ENCODE data around the gene PPIP5K1. TPM values are rescaled to one million over a fixed set of nuclear protein-coding genes. Genes with fewer than 3 reads are reported as not detected.

PPIP5K1 gene
- total RNA-seq, 1 donor from 2014 or later = 12.8 TPM

GRCh38 chr15:43517354-43518196 lies 72.4 kb downstream of the PPIP5K1 start, which contains the start of gene MAP1A:
Gene MAP1A, plus strand, starts transcription at chr15:43517608. Its CDS starts 3,866 bp downstream, at chr15:43521474.
- H3K9me3 ChIP-seq (replicated peaks) = no peaks in the 10 kb centered on the region
- no peak for TF ChIP-seq CTCF (IDR thresholded peaks at IDR 0.05; ENCODE audit: borderline replicate concordance)
- peak within 1 kb of the TSS; percentile 66 for H3K4me3 ChIP-seq
- H3K4me1 ChIP-seq = peaks cover 58% of the 10 kb centered on the region
- intact Hi-C loops (cut with micrococcal nuclease) = no loop called here
- peak; percentile 61 for DNase-seq
- peak within 1 kb of the TSS; percentile 80 for H3K27ac ChIP-seq (replicated peaks)
- peaks cover 22% of the 10 kb centered on the region for H3K36me3 ChIP-seq
- H3K27me3 ChIP-seq (ENCODE audit: low read depth) = peaks cover 8% of the 10 kb centered on the region

GRCh38 chr15:43516801-43517353 lies 73.1 kb downstream of the PPIP5K1 start:
- intact Hi-C loops (cut with micrococcal nuclease) = no loop called here
- Histone ChIP-seq H3K4me3 (peak overlapping the region; percentile 66), H3K36me3 (peaks cover 15% of the 10 kb centered on the region), H3K4me1 (peaks cover 61% of the 10 kb centered on the region), H3K27ac (replicated peaks) (peak overlapping the region; percentile 80), H3K9me3 (replicated peaks) (no peaks in the 10 kb centered on the region), H3K27me3 (ENCODE audit: low read depth) (peaks cover 8% of the 10 kb centered on the region)
- no peak for TF ChIP-seq CTCF (IDR thresholded peaks at IDR 0.05; ENCODE audit: borderline replicate concordance)
- DNase-seq = no peak

GRCh38 chr15:43516185-43516584 lies 73.8 kb downstream of the PPIP5K1 start:
- peak; percentile 57 for DNase-seq
- intact Hi-C loops (cut with micrococcal nuclease) = no loop called here
- no peaks in the 10 kb centered on the region for H3K9me3 ChIP-seq (replicated peaks)
- H3K27me3 ChIP-seq (ENCODE audit: low read depth) = peaks cover 8% of the 10 kb centered on the region
- H3K4me1 ChIP-seq = peaks cover 68% of the 10 kb centered on the region
- no peak for TF ChIP-seq CTCF (IDR thresholded peaks at IDR 0.05; ENCODE audit: borderline replicate concordance)
- H3K36me3 ChIP-seq = peaks cover 8% of the 10 kb centered on the region
- H3K27ac ChIP-seq (replicated peaks) = peak overlapping the region; percentile 80
- peak overlapping the region; percentile 66 for H3K4me3 ChIP-seq

GRCh38 chr15:43515741-43516140 lies 74.3 kb downstream of the PPIP5K1 start:
- H3K4me3 ChIP-seq = peak overlapping the region; percentile 66
- peaks cover 3% of the 10 kb centered on the region for H3K36me3 ChIP-seq
- H3K4me1 ChIP-seq = peaks cover 72% of the 10 kb centered on the region
- no peak for TF ChIP-seq CTCF (IDR thresholded peaks at IDR 0.05; ENCODE audit: borderline replicate concordance)
- intact Hi-C loops (cut with micrococcal nuclease) = no loop called here
- peak overlapping the region; percentile 80 for H3K27ac ChIP-seq (replicated peaks)
- no peak for DNase-seq
- H3K9me3 ChIP-seq (replicated peaks) = no peaks in the 10 kb centered on the region
- peaks cover 8% of the 10 kb centered on the region for H3K27me3 ChIP-seq (ENCODE audit: low read depth)

- intact Hi-C loops (cut with micrococcal nuclease) = no loop called here
- Histone ChIP-seq H3K27me3 (ENCODE audit: low read depth) (peaks cover 8% of the 10 kb centered on the region), H3K4me3 (no peak overlapping the region), H3K4me1 (peaks cover 83% of the 10 kb centered on the region), H3K27ac (replicated peaks) (peak overlapping the region; percentile 80), H3K36me3 (no peaks in the 10 kb centered on the region), H3K9me3 (replicated peaks) (no peaks in the 10 kb centered on the region)
- TF ChIP-seq CTCF (IDR thresholded peaks at IDR 0.05; ENCODE audit: borderline replicate concordance) = peak; percentile 62
- peak; percentile 74 for DNase-seq
These were observed 75.6 kb downstream of the PPIP5K1 start for GRCh38 chr15:43514241-43515057.

All from left ventricle myocardium inferior (tissue), 1 donor.